Loucy (cell line): ENCODE results near the gene POU2AF2.

Experiments
- H2AFZ ChIP-seq: fragments of 200-600 bp; sonication (generic); 2 replicates; pipeline ENCODE4 v1.6.0; 2016; ENCODE audit warnings: antibody characterized with exemption, mild to moderate bottlenecking, low read length, moderate library complexity
- H3F3A ChIP-seq: fragments of 200-600 bp; 2 replicates; pipeline ENCODE4 v1.6.0; 2016; ENCODE audit warnings: antibody characterized with exemption, low read depth, mild to moderate bottlenecking
- H3K27me3 ChIP-seq: fragments of 200-600 bp; sonication (generic); 2 replicates; pipeline ENCODE4 v1.6.1; 2014; ENCODE audit warnings: low read length, mild to moderate bottlenecking; ENCODE audit not compliant: insufficient read depth, poor library complexity, severe bottlenecking
- H3K36me3 ChIP-seq: fragments of 200-600 bp; sonication (generic); 2 replicates; pipeline ENCODE4 v1.6.1; 2016; ENCODE audit warnings: low read length; ENCODE audit not compliant: insufficient read depth
- H3K4me1 ChIP-seq: fragments of 200-600 bp; sonication (generic); 2 replicates; pipeline ENCODE4 v1.5.1; 2014; ENCODE audit warnings: low read length, mild to moderate bottlenecking; ENCODE audit not compliant: insufficient read depth, poor library complexity, severe bottlenecking
- H3K4me2 ChIP-seq: fragments of 200-600 bp; sonication (generic); 2 replicates; pipeline ENCODE4 v1.6.0; 2014; ENCODE audit warnings: antibody characterized with exemption, low read length, low read depth, mild to moderate bottlenecking; ENCODE audit not compliant: poor library complexity, severe bottlenecking
- H3K4me3 ChIP-seq: fragments of 200-600 bp; sonication (generic); 2 replicates; pipeline ENCODE4 v1.5.1; 2014; ENCODE audit warnings: low read length, mild to moderate bottlenecking, mixed read lengths; ENCODE audit not compliant: poor library complexity, severe bottlenecking
- H3K79me2 ChIP-seq: fragments of 200-600 bp; sonication (generic); 2 replicates; pipeline ENCODE4 v1.6.1; 2014; ENCODE audit warnings: low read length; ENCODE audit not compliant: insufficient read depth
- H3K9ac ChIP-seq: fragments of 200-600 bp; sonication (generic); 2 replicates; pipeline ENCODE4 v1.6.0; 2014; ENCODE audit warnings: mild to moderate bottlenecking, low read depth, low read length, moderate library complexity; ENCODE audit not compliant: poor library complexity, severe bottlenecking
- H3K9me2 ChIP-seq: fragments of 200-600 bp; sonication (generic); replicated peaks from 2 replicates; pipeline ENCODE4 v1.6.1; 2016; ENCODE audit warnings: low read depth, low read length, mixed read lengths
- H3K9me3 ChIP-seq: fragments of 200-600 bp; sonication (generic); 2 replicates; pipeline ENCODE4 v1.6.1; 2014; ENCODE audit warnings: mild to moderate bottlenecking, antibody characterized with exemption, low read length, low read depth; ENCODE audit not compliant: insufficient read depth
- H4K20me1 ChIP-seq: fragments of 200-600 bp; sonication (generic); 2 replicates; pipeline ENCODE4 v1.6.0; 2014; ENCODE audit warnings: antibody characterized with exemption, low read length, mild to moderate bottlenecking; ENCODE audit not compliant: insufficient read depth, poor library complexity, severe bottlenecking
- CTCF ChIP-seq: fragments of 200-600 bp; sonication (generic); conservative IDR thresholded peaks from 2 replicates; pipeline ENCODE4 v1.5.1; 2014; ENCODE audit warnings: mild to moderate bottlenecking, antibody characterized with exemption, low read length
- EZH2phosphoT487 ChIP-seq: fragments of 200-600 bp; IDR thresholded peaks from 2 replicates; pipeline ENCODE4 v1.6.1; 2018; ENCODE audit warnings: antibody characterized with exemption, mild to moderate bottlenecking, moderate library complexity, borderline replicate concordance

The POU2AF2 gene

GRCh38 chr11:111272420-111272819 lies 26.9 kb downstream of the POU2AF2 start:
- H3K4me3 ChIP-seq, result no peak overlapping the region
- H3K4me2 ChIP-seq, result no peak overlapping the region
- no peak for TF ChIP-seq EZH2phosphoT487
- no peak overlapping the region for H3K9ac ChIP-seq
- no peaks in the 10 kb centered on the region for H3K9me3 ChIP-seq
- H3K36me3 ChIP-seq, result no peaks in the 10 kb centered on the region
- H2AFZ ChIP-seq, result no peak overlapping the region
- H3F3A ChIP-seq, result no peaks in the 10 kb centered on the region
- no peaks in the 10 kb centered on the region for H3K9me2 ChIP-seq
- H3K27me3 ChIP-seq, result no peaks in the 10 kb centered on the region
- peaks cover 5% of the 10 kb centered on the region for H3K4me1 ChIP-seq
- H3K79me2 ChIP-seq, result no peaks in the 10 kb centered on the region
- H4K20me1 ChIP-seq, result no peaks in the 10 kb centered on the region

GRCh38 chr11:111282562-111283075 lies 37.1 kb downstream of the POU2AF2 start:
- H3K36me3 ChIP-seq, result no peaks in the 10 kb centered on the region
- no peak overlapping the region for H2AFZ ChIP-seq
- TF ChIP-seq EZH2phosphoT487 (no peak), CTCF (no peak)
- H3F3A ChIP-seq, result no peaks in the 10 kb centered on the region
- no peaks in the 10 kb centered on the region for H4K20me1 ChIP-seq
- no peak overlapping the region for H3K4me3 ChIP-seq
- H3K27me3 ChIP-seq, result no peaks in the 10 kb centered on the region
- no peak overlapping the region for H3K4me2 ChIP-seq
- H3K9ac ChIP-seq, result no peak overlapping the region
- no peaks in the 10 kb centered on the region for H3K9me3 ChIP-seq
- H3K79me2 ChIP-seq, result no peaks in the 10 kb centered on the region
- no peaks in the 10 kb centered on the region for H3K9me2 ChIP-seq
- no peaks in the 10 kb centered on the region for H3K4me1 ChIP-seq

- no peak overlapping the region for H2AFZ ChIP-seq
- H3K4me3 ChIP-seq, result no peak overlapping the region
- no peaks in the 10 kb centered on the region for H3K79me2 ChIP-seq
- H3K27me3 ChIP-seq, result no peaks in the 10 kb centered on the region
- TF ChIP-seq EZH2phosphoT487 (no peak), CTCF (no peak)
- no peak overlapping the region for H3K4me2 ChIP-seq
- H4K20me1 ChIP-seq, result no peaks in the 10 kb centered on the region
- no peaks in the 10 kb centered on the region for H3K9me2 ChIP-seq
- H3F3A ChIP-seq, result no peaks in the 10 kb centered on the region
- H3K9ac ChIP-seq, result no peak overlapping the region
- H3K4me1 ChIP-seq, result no peaks in the 10 kb centered on the region
- H3K36me3 ChIP-seq, result no peaks in the 10 kb centered on the region
- no peaks in the 10 kb centered on the region for H3K9me3 ChIP-seq
Measured at GRCh38 chr11:111283945-111284481, 38.5 kb downstream of the POU2AF2 start.
